WTC11 (cell line): ENCODE results near the gene NDUFA13. TPM values are rescaled to one million over a fixed set of nuclear protein-coding genes. Genes with fewer than 3 reads are reported as not detected.

Source experiments
- ATAC-seq: fragments of 200-7000 bp; cut with Tn5 transposase; 2 replicates; pipeline ENCODE4 v1.10.0; 2021; ENCODE audit warnings: mild to moderate bottlenecking, moderate library complexity
- CTCF ChIA-PET: fragments of 300-600 bp; sonication (Branson Sonifier 250); formaldehyde crosslinking; loops from one replicate; lab custom pipeline; 2021; ENCODE audit warnings: antibody characterized with exemption; lab: Charles Lee
- POLR2A ChIA-PET: fragments of 350-600 bp; sonication (Branson Sonifier 250); formaldehyde crosslinking; loops from one replicate; lab custom pipeline; 2021; ENCODE audit warnings: antibody characterized with exemption; lab: Charles Lee
- DNase-seq: peaks from one replicate; pipeline ENCODE4 v3.0.0; 2021; ENCODE audit warnings: low spot score
- H3K27ac Mint-ChIP-seq: 2 replicates; pipeline ENCODE4 v1.8.0; 2021; ENCODE audit warnings: mixed read lengths
- H3K27me3 Mint-ChIP-seq: 2 replicates; pipeline ENCODE4 v1.8.0; 2021; ENCODE audit warnings: low read depth, mild to moderate bottlenecking, moderate library complexity, mixed read lengths
- H3K36me3 Mint-ChIP-seq: 2 replicates; pipeline ENCODE4 v1.8.0; 2021; ENCODE audit warnings: mixed read lengths
- H3K4me1 Mint-ChIP-seq: 2 replicates; pipeline ENCODE4 v1.8.0; 2022; ENCODE audit warnings: mixed read lengths
- H3K4me3 Mint-ChIP-seq: 2 replicates; pipeline ENCODE4 v1.8.0; 2021; ENCODE audit warnings: mild to moderate bottlenecking, moderate library complexity, mixed read lengths
- H3K9me3 Mint-ChIP-seq: 2 replicates; pipeline ENCODE4 v1.8.0; 2021; ENCODE audit warnings: mixed read lengths
- ATF1 ChIP-seq: sonication (generic); formaldehyde crosslinking; IDR thresholded peaks from 2 replicates; pipeline ENCODE4 v1.8.1; 2023; ENCODE audit warnings: mild to moderate bottlenecking, moderate library complexity, missing genetic modification reagents
- CBFB ChIP-seq: sonication (generic); formaldehyde crosslinking; IDR thresholded peaks from 2 replicates; pipeline ENCODE4 v1.8.1; 2022; ENCODE audit warnings: mild to moderate bottlenecking, low read depth, missing genetic modification reagents
- EMX1 ChIP-seq: fragments of 250-450 bp; sonication (Bioruptor Pico); IDR thresholded peaks from 2 replicates; pipeline ENCODE4 v1.8.0; 2021; ENCODE audit warnings: mild to moderate bottlenecking
- FOXK1 ChIP-seq: sonication (generic); formaldehyde crosslinking; IDR thresholded peaks from 2 replicates; pipeline ENCODE4 v1.8.0; 2022; ENCODE audit warnings: mild to moderate bottlenecking, moderate library complexity, missing genetic modification reagents
- JUN ChIP-seq: sonication (generic); formaldehyde crosslinking; IDR thresholded peaks from 2 replicates; pipeline ENCODE4 v1.8.0; 2023; ENCODE audit warnings: mild to moderate bottlenecking, missing genetic modification reagents
- RELA ChIP-seq: sonication (generic); formaldehyde crosslinking; IDR thresholded peaks from 2 replicates; pipeline ENCODE4 v1.8.1; 2022; ENCODE audit warnings: missing genetic modification reagents, mild to moderate bottlenecking, borderline replicate concordance
- ZBTB21 ChIP-seq: sonication (generic); formaldehyde crosslinking; IDR thresholded peaks from 2 replicates; pipeline ENCODE4 v1.8.1; 2023; ENCODE audit warnings: mild to moderate bottlenecking, missing genetic modification reagents, borderline replicate concordance
- ZNF423 ChIP-seq: fragments of 250-450 bp; sonication (Bioruptor Pico); IDR thresholded peaks from 2 replicates; pipeline ENCODE4 v2.1.2; 2022; ENCODE audit warnings: mild to moderate bottlenecking, moderate library complexity
- ZNF671 ChIP-seq: fragments of 250-450 bp; sonication (Bioruptor Pico); IDR thresholded peaks from 2 replicates; pipeline ENCODE4 v1.8.0; 2021; ENCODE audit warnings: mild to moderate bottlenecking
- total RNA-seq: library from RNA; stranded (reverse); gene quantifications from 3 replicates; pipeline ENCODE4 v1.2.3, GENCODE V29; 2021
- TF ChIP-seq, protein P1 (sequence below): sonication (generic); formaldehyde crosslinking; IDR thresholded peaks from 2 replicates; pipeline ENCODE4 v1.8.0; 2022; ENCODE audit warnings: mild to moderate bottlenecking, missing genetic modification reagents
- TF ChIP-seq, protein P2 (sequence below): sonication (generic); formaldehyde crosslinking; IDR thresholded peaks from 2 replicates; pipeline ENCODE4 v1.8.0; 2022; ENCODE audit warnings: mild to moderate bottlenecking, missing genetic modification reagents
- TF ChIP-seq, protein P3 (sequence below): sonication (generic); formaldehyde crosslinking; IDR thresholded peaks from 2 replicates; pipeline ENCODE4 v1.8.0; 2023; ENCODE audit warnings: mild to moderate bottlenecking, missing genetic modification reagents
- TF ChIP-seq, protein P4 (sequence below): fragments of 250-450 bp; sonication (Bioruptor Pico); conservative IDR thresholded peaks from 2 replicates; pipeline ENCODE4 v1.9.0; 2021; ENCODE audit warnings: mild to moderate bottlenecking
- TF ChIP-seq, protein P5 (sequence below): fragments of 250-450 bp; sonication (Bioruptor Pico); IDR thresholded peaks from 2 replicates; pipeline ENCODE4 v1.9.0; 2021; ENCODE audit warnings: moderate library complexity, mild to moderate bottlenecking, inconsistent platforms, borderline replicate concordance
- TF ChIP-seq, protein P6 (sequence below): sonication (generic); formaldehyde crosslinking; IDR thresholded peaks from 2 replicates; pipeline ENCODE4 v1.8.1; 2022; ENCODE audit warnings: low read depth, mild to moderate bottlenecking, moderate library complexity, missing genetic modification reagents, borderline replicate concordance
- TF ChIP-seq, protein P7 (sequence below): sonication (generic); formaldehyde crosslinking; IDR thresholded peaks from 2 replicates; pipeline ENCODE4 v1.8.1; 2022; ENCODE audit warnings: mild to moderate bottlenecking, missing genetic modification reagents, moderate library complexity, borderline replicate concordance
- TF ChIP-seq, protein P8 (sequence below): sonication (generic); formaldehyde crosslinking; conservative IDR thresholded peaks from 2 replicates; pipeline ENCODE4 v1.8.1; 2022; ENCODE audit warnings: mild to moderate bottlenecking, missing genetic modification reagents

Gene NDUFA13
- total RNA-seq, 1 experiment from 2014 or later, result 519 TPM

DNA sequence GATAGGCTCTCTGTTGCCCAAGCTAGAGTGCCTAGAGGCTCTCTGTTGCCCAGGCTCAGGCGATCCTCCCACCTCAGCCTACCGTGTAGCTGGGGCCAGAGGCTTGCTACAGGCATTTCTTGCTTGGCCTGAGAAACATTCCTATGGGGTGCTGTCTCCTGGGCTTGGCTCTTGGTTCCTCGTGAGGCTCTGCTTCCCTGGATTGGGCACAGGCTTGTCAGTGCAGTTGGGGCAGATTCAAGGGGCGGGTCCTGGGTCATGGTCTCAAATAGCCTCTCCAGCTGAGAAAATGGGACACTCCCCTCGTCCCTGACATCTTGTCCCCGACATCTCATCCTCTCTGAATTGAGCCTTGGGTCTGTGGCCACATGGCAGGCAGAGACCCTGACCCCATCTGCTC lies 5.6 kb upstream of the NDUFA13 start:
- no peak for DNase-seq
- peaks cover 15% of the 10 kb centered on the region for H3K36me3 Mint-ChIP-seq
- ChIA-PET CTCF (interaction anchor here (0.6 to 1.2 kb wide), 5 partner anchors 20 to 168 kb away, joined by 3 to 7 read pairs (median 4); no protein-coding TSS in a partner anchor), POLR2A (interaction anchor here (0.5 to 0.6 kb wide), 2 partner anchors 111 to 349 kb away, joined by 3 to 7 read pairs; no protein-coding TSS in a partner anchor)
- H3K27ac Mint-ChIP-seq, result peak overlapping the region; percentile 46; the same call in 1 of the 2 replicates
- ATAC-seq, result peak; percentile 68
- H3K4me1 Mint-ChIP-seq, result peaks cover 8% of the 10 kb centered on the region
- no peaks in the 10 kb centered on the region for H3K27me3 Mint-ChIP-seq
- TF ChIP-seq, protein P1, sequence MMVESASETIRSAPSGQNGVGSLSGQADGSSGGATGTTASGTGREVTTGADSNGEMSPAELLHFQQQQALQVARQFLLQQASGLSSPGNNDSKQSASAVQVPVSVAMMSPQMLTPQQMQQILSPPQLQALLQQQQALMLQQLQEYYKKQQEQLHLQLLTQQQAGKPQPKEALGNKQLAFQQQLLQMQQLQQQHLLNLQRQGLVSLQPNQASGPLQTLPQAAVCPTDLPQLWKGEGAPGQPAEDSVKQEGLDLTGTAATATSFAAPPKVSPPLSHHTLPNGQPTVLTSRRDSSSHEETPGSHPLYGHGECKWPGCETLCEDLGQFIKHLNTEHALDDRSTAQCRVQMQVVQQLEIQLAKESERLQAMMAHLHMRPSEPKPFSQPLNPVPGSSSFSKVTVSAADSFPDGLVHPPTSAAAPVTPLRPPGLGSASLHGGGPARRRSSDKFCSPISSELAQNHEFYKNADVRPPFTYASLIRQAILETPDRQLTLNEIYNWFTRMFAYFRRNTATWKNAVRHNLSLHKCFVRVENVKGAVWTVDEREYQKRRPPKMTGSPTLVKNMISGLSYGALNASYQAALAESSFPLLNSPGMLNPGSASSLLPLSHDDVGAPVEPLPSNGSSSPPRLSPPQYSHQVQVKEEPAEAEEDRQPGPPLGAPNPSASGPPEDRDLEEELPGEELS, result no peak
- TF ChIP-seq, protein P2, sequence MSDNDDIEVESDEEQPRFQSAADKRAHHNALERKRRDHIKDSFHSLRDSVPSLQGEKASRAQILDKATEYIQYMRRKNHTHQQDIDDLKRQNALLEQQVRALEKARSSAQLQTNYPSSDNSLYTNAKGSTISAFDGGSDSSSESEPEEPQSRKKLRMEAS (CRISPR knock-in tag), result no peak
- no peak for TF ChIP-seq FOXK1 (CRISPR knock-in tag)
- H3K9me3 Mint-ChIP-seq, result no peaks in the 10 kb centered on the region
- no peak overlapping the region for H3K4me3 Mint-ChIP-seq

DNA sequence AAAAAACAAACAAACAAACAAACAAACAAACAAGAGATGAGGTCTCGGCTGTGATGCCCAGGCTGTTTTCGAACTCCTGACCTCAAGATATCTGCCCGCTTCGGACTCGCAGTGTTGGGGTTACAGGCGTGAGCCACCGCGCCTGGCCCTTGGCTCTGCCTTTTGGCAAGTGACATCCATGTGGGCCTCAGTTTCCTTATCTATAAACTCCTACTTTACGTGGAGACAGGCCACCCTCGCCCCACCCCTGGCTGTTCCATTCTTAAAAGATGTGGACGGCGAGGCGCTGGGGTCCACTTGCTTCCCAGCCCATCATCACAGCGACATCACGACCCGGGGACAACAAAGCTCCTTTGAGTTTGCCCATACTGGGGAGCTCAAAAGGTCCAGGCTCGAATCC lies 2.3 kb upstream of the NDUFA13 start:
- CTCF ChIA-PET, result interaction anchor here (0.8 to 1.2 kb wide), 3 partner anchors 24 to 37 kb away, joined by 3 read pairs; no protein-coding TSS in a partner anchor
- Mint-ChIP-seq H3K4me3 (no peak overlapping the region), H3K36me3 (no peaks in the 10 kb centered on the region), H3K4me1 (peaks cover 10% of the 10 kb centered on the region; the same call in 1 of the 2 replicates), H3K27ac (no peak overlapping the region), H3K9me3 (no peaks in the 10 kb centered on the region), H3K27me3 (no peaks in the 10 kb centered on the region)
- no peak for ATAC-seq
- TF ChIP-seq, protein P3, sequence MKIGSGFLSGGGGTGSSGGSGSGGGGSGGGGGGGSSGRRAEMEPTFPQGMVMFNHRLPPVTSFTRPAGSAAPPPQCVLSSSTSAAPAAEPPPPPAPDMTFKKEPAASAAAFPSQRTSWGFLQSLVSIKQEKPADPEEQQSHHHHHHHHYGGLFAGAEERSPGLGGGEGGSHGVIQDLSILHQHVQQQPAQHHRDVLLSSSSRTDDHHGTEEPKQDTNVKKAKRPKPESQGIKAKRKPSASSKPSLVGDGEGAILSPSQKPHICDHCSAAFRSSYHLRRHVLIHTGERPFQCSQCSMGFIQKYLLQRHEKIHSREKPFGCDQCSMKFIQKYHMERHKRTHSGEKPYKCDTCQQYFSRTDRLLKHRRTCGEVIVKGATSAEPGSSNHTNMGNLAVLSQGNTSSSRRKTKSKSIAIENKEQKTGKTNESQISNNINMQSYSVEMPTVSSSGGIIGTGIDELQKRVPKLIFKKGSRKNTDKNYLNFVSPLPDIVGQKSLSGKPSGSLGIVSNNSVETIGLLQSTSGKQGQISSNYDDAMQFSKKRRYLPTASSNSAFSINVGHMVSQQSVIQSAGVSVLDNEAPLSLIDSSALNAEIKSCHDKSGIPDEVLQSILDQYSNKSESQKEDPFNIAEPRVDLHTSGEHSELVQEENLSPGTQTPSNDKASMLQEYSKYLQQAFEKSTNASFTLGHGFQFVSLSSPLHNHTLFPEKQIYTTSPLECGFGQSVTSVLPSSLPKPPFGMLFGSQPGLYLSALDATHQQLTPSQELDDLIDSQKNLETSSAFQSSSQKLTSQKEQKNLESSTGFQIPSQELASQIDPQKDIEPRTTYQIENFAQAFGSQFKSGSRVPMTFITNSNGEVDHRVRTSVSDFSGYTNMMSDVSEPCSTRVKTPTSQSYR, result no peak
- TF ChIP-seq, protein P4, sequence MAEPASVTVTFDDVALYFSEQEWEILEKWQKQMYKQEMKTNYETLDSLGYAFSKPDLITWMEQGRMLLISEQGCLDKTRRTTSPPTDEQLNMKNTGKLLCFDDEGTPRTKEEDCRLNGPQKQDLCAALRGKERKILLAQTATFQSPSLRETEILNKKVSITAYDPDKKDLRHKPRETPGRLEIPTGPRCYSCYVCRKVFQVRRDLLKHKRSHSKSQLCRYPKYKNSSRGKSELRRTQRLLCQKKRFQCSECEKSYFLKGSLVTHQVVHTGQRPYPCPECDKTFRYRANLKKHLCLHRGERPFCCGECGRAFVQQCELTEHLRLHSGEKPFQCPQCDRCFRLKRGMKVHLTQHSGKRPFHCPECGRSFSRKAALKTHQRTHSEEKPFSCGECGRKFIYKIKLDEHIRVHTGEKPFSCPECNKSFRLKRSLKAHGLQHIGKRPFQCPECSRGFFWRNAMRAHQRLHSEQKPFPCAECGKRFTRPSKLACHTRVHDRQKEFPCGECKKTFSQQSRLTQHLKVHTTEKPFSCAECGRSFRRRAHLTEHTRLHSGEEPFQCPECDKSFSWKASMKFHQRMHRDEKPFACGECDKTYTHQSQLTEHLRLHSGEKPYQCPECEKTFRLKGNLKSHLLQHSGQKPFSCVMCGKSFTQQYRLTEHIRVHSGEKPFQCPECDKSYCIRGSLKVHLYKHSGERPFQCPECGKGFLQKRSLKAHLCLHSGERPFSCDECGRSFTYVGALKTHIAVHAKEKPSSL (CRISPR knock-in tag), result no peak
- TF ChIP-seq ZNF671 (CRISPR knock-in tag), result no peak
- TF ChIP-seq ATF1 (CRISPR knock-in tag), result no peak
- no peak for TF ChIP-seq ZBTB21 (CRISPR knock-in tag)
- POLR2A ChIA-PET, result no interaction called here
- no peak for DNase-seq

DNA sequence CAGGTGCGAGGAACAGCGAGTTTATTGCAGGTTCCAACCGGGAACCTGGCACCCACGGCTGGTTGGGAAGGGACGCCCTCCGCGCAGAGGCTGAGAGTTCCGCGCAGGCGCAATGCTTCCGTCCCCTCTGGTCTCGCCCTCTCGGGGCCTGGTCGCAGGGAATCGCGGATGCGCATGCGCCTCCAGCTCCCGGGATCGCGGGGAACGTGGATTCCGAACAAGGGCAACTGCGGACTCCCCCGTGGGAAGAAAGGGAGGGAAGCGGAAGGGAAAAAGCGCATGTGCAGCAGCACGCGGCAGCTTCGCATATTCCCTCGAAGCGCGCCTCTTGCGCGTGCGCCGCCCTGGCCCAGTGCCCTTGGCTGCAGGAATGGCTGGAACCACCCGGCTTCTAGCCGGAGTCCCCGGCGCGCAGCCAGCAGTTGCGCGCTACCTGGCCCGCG lies 1.8 kb upstream of the NDUFA13 start:
- no peak overlapping the region for H3K4me3 Mint-ChIP-seq
- peaks cover 2% of the 10 kb centered on the region for H3K36me3 Mint-ChIP-seq
- H3K27me3 Mint-ChIP-seq, result no peaks in the 10 kb centered on the region
- H3K9me3 Mint-ChIP-seq, result no peaks in the 10 kb centered on the region
- ATAC-seq (no peak), DNase-seq (no peak)
- POLR2A ChIA-PET, result no interaction called here
- peaks cover 10% of the 10 kb centered on the region; the same call in 1 of the 2 replicates for H3K4me1 Mint-ChIP-seq
- H3K27ac Mint-ChIP-seq, result no peak overlapping the region
- CTCF ChIA-PET, result interaction anchor here (0.8 to 2.5 kb wide), 5 partner anchors 18 to 149 kb away, joined by 3 to 18 read pairs (median 3); no protein-coding TSS in a partner anchor
- TF ChIP-seq, protein P5, sequence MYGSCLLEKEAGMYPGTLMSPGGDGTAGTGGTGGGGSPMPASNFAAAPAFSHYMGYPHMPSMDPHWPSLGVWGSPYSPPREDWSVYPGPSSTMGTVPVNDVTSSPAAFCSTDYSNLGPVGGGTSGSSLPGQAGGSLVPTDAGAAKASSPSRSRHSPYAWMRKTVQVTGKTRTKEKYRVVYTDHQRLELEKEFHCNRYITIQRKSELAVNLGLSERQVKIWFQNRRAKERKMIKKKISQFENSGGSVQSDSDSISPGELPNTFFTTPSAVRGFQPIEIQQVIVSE, result no peak
- TF ChIP-seq JUN (CRISPR knock-in tag) (no peak), RELA (no peak), EMX1 (CRISPR knock-in tag) (no peak), ZNF423 (no peak), CBFB (no peak)
- TF ChIP-seq, protein P6, sequence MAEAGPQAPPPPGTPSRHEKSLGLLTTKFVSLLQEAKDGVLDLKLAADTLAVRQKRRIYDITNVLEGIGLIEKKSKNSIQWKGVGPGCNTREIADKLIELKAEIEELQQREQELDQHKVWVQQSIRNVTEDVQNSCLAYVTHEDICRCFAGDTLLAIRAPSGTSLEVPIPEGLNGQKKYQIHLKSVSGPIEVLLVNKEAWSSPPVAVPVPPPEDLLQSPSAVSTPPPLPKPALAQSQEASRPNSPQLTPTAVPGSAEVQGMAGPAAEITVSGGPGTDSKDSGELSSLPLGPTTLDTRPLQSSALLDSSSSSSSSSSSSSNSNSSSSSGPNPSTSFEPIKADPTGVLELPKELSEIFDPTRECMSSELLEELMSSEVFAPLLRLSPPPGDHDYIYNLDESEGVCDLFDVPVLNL, result no peak
- TF ChIP-seq, protein P7, sequence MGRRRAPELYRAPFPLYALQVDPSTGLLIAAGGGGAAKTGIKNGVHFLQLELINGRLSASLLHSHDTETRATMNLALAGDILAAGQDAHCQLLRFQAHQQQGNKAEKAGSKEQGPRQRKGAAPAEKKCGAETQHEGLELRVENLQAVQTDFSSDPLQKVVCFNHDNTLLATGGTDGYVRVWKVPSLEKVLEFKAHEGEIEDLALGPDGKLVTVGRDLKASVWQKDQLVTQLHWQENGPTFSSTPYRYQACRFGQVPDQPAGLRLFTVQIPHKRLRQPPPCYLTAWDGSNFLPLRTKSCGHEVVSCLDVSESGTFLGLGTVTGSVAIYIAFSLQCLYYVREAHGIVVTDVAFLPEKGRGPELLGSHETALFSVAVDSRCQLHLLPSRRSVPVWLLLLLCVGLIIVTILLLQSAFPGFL, result no peak
- TF ChIP-seq, protein P8, sequence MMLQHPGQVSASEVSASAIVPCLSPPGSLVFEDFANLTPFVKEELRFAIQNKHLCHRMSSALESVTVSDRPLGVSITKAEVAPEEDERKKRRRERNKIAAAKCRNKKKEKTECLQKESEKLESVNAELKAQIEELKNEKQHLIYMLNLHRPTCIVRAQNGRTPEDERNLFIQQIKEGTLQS (CRISPR knock-in tag), result no peak
